Cardiac fibroblast (primary cell): ENCODE measurements around the gene USP24.
"Not testable (repeated sequence)": the region's sequence is repeated elsewhere in the genome, so short reads cannot be mapped to it uniquely, and the experiment has no call there.

Experiments
- DNase-seq, 2 donors: peaks; one replicate each; pipeline versions ENCODE4 v3.0.0 to v3.0.0-alpha.2; 2010; ENCODE audit warnings: low read depth in 2 of 2
- H3K4me3 ChIP-seq, 2 donors: replicated peaks in 1 of 2; 1 replicate in 1 of 2; 2 replicates in 1 of 2; pipeline ENCODE4 v1.5.1; 2011; ENCODE audit warnings: low read depth in 2 of 2, low read length in 2 of 2, mild to moderate bottlenecking in 2 of 2, moderate library complexity in 1 of 2
- CTCF ChIP-seq: IDR thresholded peaks from one replicate; pipeline ENCODE4 v1.5.1; 2011; ENCODE audit warnings: low read depth, mild to moderate bottlenecking, low read length, inconsistent platforms

USP24 gene

GRCh38 chr1:55232448-55233144 is 17.4 kb upstream of the USP24 start:
- no peak overlapping the region for H3K4me3 ChIP-seq
- TF ChIP-seq CTCF = no peak
- DNase-seq = no peak

GRCh38 chr1:55231745-55232144 is 16.6 kb upstream of the USP24 start:
- no peak overlapping the region for H3K4me3 ChIP-seq
- no peak for DNase-seq
- TF ChIP-seq CTCF = no peak

GRCh38 chr1:55230659-55231058 is 15.5 kb upstream of the USP24 start:
- no peak for DNase-seq
- no peak for TF ChIP-seq CTCF
- H3K4me3 ChIP-seq = no peak overlapping the region

- not testable (repeated sequence) for H3K4me3 ChIP-seq, DNase-seq
Observed at GRCh38 chr1:55229726-55230125, 14.6 kb upstream of the USP24 start.

GRCh38 chr1:55225228-55225627 is 10.1 kb upstream of the USP24 start:
- no peak for DNase-seq
- no peak for TF ChIP-seq CTCF
- H3K4me3 ChIP-seq = no peak overlapping the region

GRCh38 chr1:55224729-55225128 is 9.6 kb upstream of the USP24 start:
- no peak for DNase-seq
- no peak overlapping the region for H3K4me3 ChIP-seq

GRCh38 chr1:55222152-55222551 is 7.0 kb upstream of the USP24 start:
- H3K4me3 ChIP-seq = no peak overlapping the region
- TF ChIP-seq CTCF = no peak

More at GRCh38 chr1:55224729-55225128, 9.6 kb upstream of the USP24 start:
- TF ChIP-seq CTCF = no peak

More at GRCh38 chr1:55222152-55222551, 7.0 kb upstream of the USP24 start:
- DNase-seq = no peak
